Urothelium cell line (cell line): Measurements from ENCODE around the gene SRA1.

Experiments
- DNase-seq: peaks from one replicate; pipeline ENCODE4 v3.0.0; 2011; ENCODE audit warnings: low spot score, mixed read lengths
- FAIRE-seq: peaks from 2 replicates; lab custom pipeline; 2011; peaks lifted over from hg19 to GRCh38; lab: Jason Lieb, UNC

The SRA1 gene

GRCh38 chr5:140571105-140571504 lies 13.8 kb upstream of the SRA1 start:
- FAIRE-seq, result no peak
- DNase-seq, result no peak

- no peak for FAIRE-seq
- DNase-seq, result no peak
Measured at GRCh38 chr5:140570488-140570887, 13.2 kb upstream of the SRA1 start.

- DNase-seq (no peak), FAIRE-seq (no peak)
Measured at GRCh38 chr5:140570058-140570457, 12.8 kb upstream of the SRA1 start.

GRCh38 chr5:140569197-140569596 lies 11.9 kb upstream of the SRA1 start:
- FAIRE-seq (no peak), DNase-seq (no peak)

GRCh38 chr5:140568443-140569063 lies 11.3 kb upstream of the SRA1 start:
- DNase-seq, result no peak
- no peak for FAIRE-seq

GRCh38 chr5:140567871-140568270 lies 10.6 kb upstream of the SRA1 start:
- FAIRE-seq (no peak), DNase-seq (no peak)

- no peak for FAIRE-seq
Measured at GRCh38 chr5:140567136-140567818, 10.0 kb upstream of the SRA1 start.

GRCh38 chr5:140566665-140567064 lies 9.4 kb upstream of the SRA1 start:
- DNase-seq (no peak), FAIRE-seq (no peak)

More at GRCh38 chr5:140567136-140567818, 10.0 kb upstream of the SRA1 start:
- no peak for DNase-seq

- DNase-seq, result no peak
- no peak for FAIRE-seq
Measured at GRCh38 chr5:140565780-140566095, 8.5 kb upstream of the SRA1 start.

GRCh38 chr5:140565024-140565779 lies 7.9 kb upstream of the SRA1 start:
- DNase-seq, result no peak
- FAIRE-seq, result no peak

- FAIRE-seq, result peak; percentile 23
- peak; percentile 94 for DNase-seq
Measured at GRCh38 chr5:140564196-140565023, 7.1 kb upstream of the SRA1 start, which contains the start of the genes APBB3 and SLC35A4. APBB3 (minus strand) TSS chr5:140564598; CDS start chr5:140564245, 353 bp downstream. SLC35A4 (plus strand) TSS chr5:140564828; CDS start chr5:140567170, 2,342 bp downstream.

GRCh38 chr5:140563596-140563995 lies 6.3 kb upstream of the SRA1 start:
- FAIRE-seq, result no peak
- DNase-seq, result no peak

GRCh38 chr5:140561753-140562523 lies 4.7 kb upstream of the SRA1 start:
- FAIRE-seq, result no peak

GRCh38 chr5:140560227-140560626 lies 3.0 kb upstream of the SRA1 start:
- DNase-seq, result no peak
- no peak for FAIRE-seq

More at GRCh38 chr5:140561753-140562523, 4.7 kb upstream of the SRA1 start:
- no peak for DNase-seq

GRCh38 chr5:140558542-140558941 lies 1.3 kb upstream of the SRA1 start:
- no peak for DNase-seq
- no peak for FAIRE-seq

GRCh38 chr5:140557965-140558364 lies 692 bp upstream of the SRA1 start:
- DNase-seq, result no peak
- no peak for FAIRE-seq

GRCh38 chr5:140556438-140556837 lies 835 bp downstream of the SRA1 start:
- no peak for FAIRE-seq
- DNase-seq, result no peak

- DNase-seq, result no peak
- FAIRE-seq, result no peak
Measured at GRCh38 chr5:140555747-140556312, 1.4 kb downstream of the SRA1 start.

GRCh38 chr5:140554454-140554853 lies 2.8 kb downstream of the SRA1 start:
- FAIRE-seq (no peak), DNase-seq (no peak)

- no peak for FAIRE-seq
- DNase-seq, result no peak
Measured at GRCh38 chr5:140553657-140554056, 3.6 kb downstream of the SRA1 start.
